GM19240 (cell line): ENCODE results near the gene CAMSAP1.
"Not testable (repeated sequence)": the region's sequence is repeated elsewhere in the genome, so short reads cannot be mapped to it uniquely, and the experiment has no call there.

Source experiments
- DNase-seq: peaks from one replicate; pipeline ENCODE4 v3.0.0; 2011; ENCODE audit warnings: low spot score; ENCODE audit not compliant: insufficient read length

The CAMSAP1 gene

GRCh38 chr9:135907431-135908092, at the start of gene CAMSAP1:
CAMSAP1 (minus strand) TSS chr9:135907546; CDS start chr9:135907159, 387 bp downstream.
- peak; percentile 82 for DNase-seq

GRCh38 chr9:135956802-135957174, 49.4 kb upstream of the CAMSAP1 start:
- no peak for DNase-seq

GRCh38 chr9:135955934-135956801, 48.8 kb upstream of the CAMSAP1 start:
- no peak for DNase-seq

- DNase-seq: no peak
Measured at GRCh38 chr9:135952664-135953206, 45.4 kb upstream of the CAMSAP1 start.

- DNase-seq: no peak
Measured at GRCh38 chr9:135951889-135952663, 44.7 kb upstream of the CAMSAP1 start.

- DNase-seq: not testable (repeated sequence)
Measured at GRCh38 chr9:135951310-135951709, 44.0 kb upstream of the CAMSAP1 start.

GRCh38 chr9:135950841-135951240, 43.5 kb upstream of the CAMSAP1 start:
- not testable (repeated sequence) for DNase-seq

GRCh38 chr9:135950135-135950682, 42.9 kb upstream of the CAMSAP1 start:
- no peak for DNase-seq

GRCh38 chr9:135949501-135950134, 42.3 kb upstream of the CAMSAP1 start:
- DNase-seq: no peak

GRCh38 chr9:135948968-135949367, 41.6 kb upstream of the CAMSAP1 start:
- DNase-seq: no peak

- no peak for DNase-seq
Measured at GRCh38 chr9:135948446-135948845, 41.1 kb upstream of the CAMSAP1 start.

GRCh38 chr9:135947582-135947981, 40.2 kb upstream of the CAMSAP1 start:
- DNase-seq: no peak

- not testable (repeated sequence) for DNase-seq
Measured at GRCh38 chr9:135947105-135947504, 39.8 kb upstream of the CAMSAP1 start.

- no peak for DNase-seq
Measured at GRCh38 chr9:135946392-135946994, 39.1 kb upstream of the CAMSAP1 start.

GRCh38 chr9:135945969-135946368, 38.6 kb upstream of the CAMSAP1 start:
- no peak for DNase-seq

- DNase-seq: no peak
Measured at GRCh38 chr9:135944444-135945252, 37.3 kb upstream of the CAMSAP1 start.

GRCh38 chr9:135943604-135944003, 36.3 kb upstream of the CAMSAP1 start:
- not testable (repeated sequence) for DNase-seq

- no peak for DNase-seq
Measured at GRCh38 chr9:135941288-135941995, 34.1 kb upstream of the CAMSAP1 start.
